Chondrocyte (in vitro differentiated cells): ENCODE measurements around the gene TAPBPL. TPM values are rescaled to one million over a fixed set of nuclear protein-coding genes. Genes with fewer than 3 reads are reported as not detected.

Source experiments
- DNase-seq: peaks from one replicate; pipeline ENCODE4 v3.0.0; 2021; ENCODE audit warnings: mixed read lengths, low spot score
- H3K27ac Mint-ChIP-seq: one replicate; pipeline ENCODE4 v1.8.0; 2021; ENCODE audit warnings: mild to moderate bottlenecking, moderate library complexity, mixed read lengths; ENCODE audit not compliant: unreplicated experiment
- H3K27me3 Mint-ChIP-seq: 2 replicates; pipeline ENCODE4 v1.8.0; 2021; ENCODE audit warnings: low read depth, mixed read lengths
- H3K36me3 Mint-ChIP-seq: 2 replicates; pipeline ENCODE4 v1.8.0; 2021; ENCODE audit warnings: low read depth, mixed read lengths
- H3K4me1 Mint-ChIP-seq: 2 replicates; pipeline ENCODE4 v1.8.0; 2021; ENCODE audit warnings: low read depth, mild to moderate bottlenecking, mixed read lengths
- H3K4me3 Mint-ChIP-seq: one replicate; pipeline ENCODE4 v1.8.0; 2021; ENCODE audit warnings: mild to moderate bottlenecking, moderate library complexity, mixed read lengths; ENCODE audit not compliant: unreplicated experiment
- H3K9me3 Mint-ChIP-seq: 2 replicates; pipeline ENCODE4 v1.8.0; 2021; ENCODE audit warnings: low read depth, mixed read lengths
- CTCF ChIP-seq: fragments of 200-600 bp; sonication (generic); IDR thresholded peaks from 2 replicates; pipeline ENCODE4 v1.5.0; 2021; ENCODE audit warnings: antibody characterized with exemption, mild to moderate bottlenecking, moderate library complexity
- total RNA-seq: library from RNA; stranded (reverse); gene quantifications from 3 replicates; pipeline ENCODE4 v1.2.1, GENCODE V29; 2021

TAPBPL gene
- total RNA-seq, 1 donor from 2014 or later, result 4.6 TPM

GRCh38 chr12:6460751-6461371 is 9.0 kb downstream of the TAPBPL start:
- no peaks in the 10 kb centered on the region for H3K4me1 Mint-ChIP-seq
- no peak overlapping the region for H3K4me3 Mint-ChIP-seq
- no peak overlapping the region for H3K27ac Mint-ChIP-seq
- no peak for TF ChIP-seq CTCF
- H3K27me3 Mint-ChIP-seq, result no peaks in the 10 kb centered on the region
- DNase-seq, result no peak
- H3K36me3 Mint-ChIP-seq, result peaks cover 38% of the 10 kb centered on the region
- no peaks in the 10 kb centered on the region for H3K9me3 Mint-ChIP-seq

GRCh38 chr12:6461401-6462233 is 9.8 kb downstream of the TAPBPL start:
- Mint-ChIP-seq H3K36me3 (peaks cover 37% of the 10 kb centered on the region), H3K9me3 (no peaks in the 10 kb centered on the region), H3K4me1 (no peaks in the 10 kb centered on the region), H3K4me3 (no peak overlapping the region), H3K27me3 (no peaks in the 10 kb centered on the region), H3K27ac (no peak overlapping the region)
- no peak for DNase-seq
- TF ChIP-seq CTCF, result no peak

DNA sequence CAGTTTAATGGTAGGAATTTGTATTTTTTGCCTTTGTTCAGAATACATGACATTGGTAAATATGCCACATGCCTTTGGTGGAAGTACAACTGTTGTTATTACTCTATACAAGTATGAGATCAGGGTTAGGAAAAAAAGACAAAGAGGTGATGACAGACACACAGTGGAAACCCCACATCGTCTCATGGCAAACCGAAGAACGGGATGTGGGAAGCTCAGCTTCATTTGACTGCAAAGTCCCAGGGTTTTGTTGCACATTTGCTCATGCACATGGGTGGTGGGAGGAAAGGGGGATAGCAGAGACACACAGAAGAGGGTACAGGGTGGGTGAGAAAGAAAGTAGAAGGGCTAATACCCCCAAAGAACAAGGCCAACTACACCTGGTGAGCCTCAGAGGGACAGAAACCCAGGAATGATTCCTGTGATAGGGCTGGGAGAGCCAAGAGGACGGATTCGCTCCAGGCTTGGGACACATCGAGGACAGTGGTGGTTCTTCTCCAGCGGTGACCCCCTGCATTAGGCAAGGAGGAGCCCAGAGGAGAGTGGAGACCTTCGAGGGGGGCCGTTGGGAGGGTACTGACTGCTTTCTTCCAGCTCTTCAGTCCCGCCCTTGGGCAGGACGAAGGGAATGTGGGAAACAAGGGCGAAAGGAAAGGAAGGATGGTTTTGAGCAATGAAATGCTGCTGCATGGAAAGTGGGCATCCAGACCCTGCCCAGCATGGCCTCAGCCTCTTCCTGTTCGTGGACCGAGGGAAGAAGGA is 10.6 kb downstream of the TAPBPL start:
- Mint-ChIP-seq H3K27ac (no peak overlapping the region), H3K4me3 (no peak overlapping the region), H3K27me3 (no peaks in the 10 kb centered on the region), H3K36me3 (peaks cover 33% of the 10 kb centered on the region), H3K9me3 (no peaks in the 10 kb centered on the region), H3K4me1 (no peaks in the 10 kb centered on the region)
- TF ChIP-seq CTCF, result no peak
- no peak for DNase-seq

- H3K9me3 Mint-ChIP-seq, result no peaks in the 10 kb centered on the region
- no peak for TF ChIP-seq CTCF
- no peak for DNase-seq
- no peaks in the 10 kb centered on the region for H3K27me3 Mint-ChIP-seq
- no peak overlapping the region for H3K27ac Mint-ChIP-seq
- H3K36me3 Mint-ChIP-seq, result peaks cover 32% of the 10 kb centered on the region
- peaks cover 2% of the 10 kb centered on the region for H3K4me1 Mint-ChIP-seq
- no peak overlapping the region for H3K4me3 Mint-ChIP-seq
Observed at GRCh38 chr12:6463216-6463615, 11.4 kb downstream of the TAPBPL start.

- H3K36me3 Mint-ChIP-seq, result peaks cover 27% of the 10 kb centered on the region
- H3K9me3 Mint-ChIP-seq, result no peaks in the 10 kb centered on the region
- no peak for DNase-seq
- no peak overlapping the region for H3K4me3 Mint-ChIP-seq
- H3K27ac Mint-ChIP-seq, result no peak overlapping the region
- no peak for TF ChIP-seq CTCF
- no peaks in the 10 kb centered on the region for H3K27me3 Mint-ChIP-seq
- H3K4me1 Mint-ChIP-seq, result peaks cover 9% of the 10 kb centered on the region
Observed at GRCh38 chr12:6463858-6464257, 12.0 kb downstream of the TAPBPL start.
